GM18499 (cell line): ENCODE measurements around the gene GPR137.

Experiments used
- ATAC-seq: cut with Tn5 transposase; IDR thresholded peaks from one replicate; pipeline ENCODE4 v1.9.1; 2021; ENCODE audit warnings: moderate number of reproducible peaks; ENCODE audit not compliant: insufficient read depth, unreplicated experiment

The GPR137 gene

DNA sequence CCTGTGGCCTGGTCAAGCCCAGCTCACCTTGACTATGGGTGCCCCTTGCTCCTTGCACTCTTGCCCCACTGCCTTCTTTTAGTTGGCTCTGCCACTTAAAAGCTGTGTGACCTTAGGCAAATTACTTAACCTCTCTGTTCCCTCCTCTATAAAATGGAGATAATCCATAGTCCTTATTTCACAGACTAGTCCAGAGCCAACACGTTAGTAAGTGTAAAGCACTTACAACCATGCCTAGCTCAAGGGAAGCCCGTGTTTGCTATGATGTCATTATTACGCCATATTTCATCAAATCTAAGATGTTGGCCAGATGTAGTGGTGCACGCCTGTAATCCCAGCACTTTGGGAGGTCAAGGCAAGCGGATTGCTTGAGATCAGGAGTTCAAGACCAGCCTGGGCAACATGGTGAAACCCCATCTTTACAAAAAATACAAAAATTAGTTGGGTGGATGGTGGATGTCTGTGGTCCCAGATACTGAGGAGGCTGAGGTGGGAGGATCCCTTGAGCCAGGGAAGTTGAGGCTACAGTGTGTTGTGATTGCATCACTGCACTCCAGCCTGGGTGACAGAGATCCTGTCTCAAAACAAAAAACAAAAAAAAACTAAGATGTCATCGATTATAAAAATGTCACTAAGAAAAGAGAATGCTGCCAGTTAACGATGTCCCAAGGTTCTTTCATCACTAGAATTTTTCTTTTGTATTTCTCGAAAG is 52.0 kb downstream of the GPR137 start:
- no peak for ATAC-seq

DNA sequence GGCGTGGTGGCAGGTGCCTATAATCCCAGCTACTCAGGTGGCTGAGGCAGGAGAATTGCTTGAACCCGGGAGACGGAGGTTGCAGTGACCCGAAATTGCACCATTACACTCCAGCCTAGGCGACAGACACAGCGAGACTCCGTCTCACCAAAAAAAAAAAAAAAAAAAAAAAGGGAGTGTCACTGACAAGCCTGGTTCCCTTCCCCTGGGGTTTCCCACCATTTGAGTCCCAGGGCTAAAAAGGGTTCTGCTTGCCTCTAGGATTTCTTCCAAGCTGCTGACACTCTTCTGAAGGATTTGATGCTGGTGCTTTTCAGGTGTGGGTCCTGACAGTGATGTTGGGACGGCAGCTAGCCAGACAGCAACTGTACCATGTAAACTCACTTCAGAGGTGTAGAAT is 53.1 kb downstream of the GPR137 start:
- no peak for ATAC-seq
